GM06990 (cell line): Measurements from ENCODE around the gene TEX10.

ENCODE experiments used
- DNase-seq: peaks from one replicate; pipeline ENCODE4 v3.0.0-alpha.2; 2011; ENCODE audit not compliant: insufficient read length; ENCODE audit errors: extremely low read depth
- H3K27me3 ChIP-seq: replicated peaks from 2 replicates; pipeline ENCODE4 v1.6.0; 2011; ENCODE audit warnings: low read length; ENCODE audit not compliant: control insufficient read depth, insufficient read depth
- H3K36me3 ChIP-seq: 2 replicates; pipeline ENCODE4 v1.5.1; 2011; ENCODE audit warnings: low read length; ENCODE audit not compliant: control insufficient read depth, insufficient read depth
- H3K4me3 ChIP-seq: replicated peaks from 2 replicates; pipeline ENCODE4 v1.5.1; 2011; ENCODE audit warnings: low read depth, mild to moderate bottlenecking, control low read depth, low read length
- CTCF ChIP-seq: IDR thresholded peaks from 2 replicates; pipeline ENCODE4 v1.5.1; 2011; ENCODE audit warnings: low read length, control low read depth, mild to moderate bottlenecking, inconsistent platforms; ENCODE audit not compliant: insufficient read depth, poor library complexity, severe bottlenecking

Gene TEX10

GRCh38 chr9:100315561-100315960, 37.2 kb downstream of the TEX10 start:
- Histone ChIP-seq H3K4me3 (no peak overlapping the region), H3K27me3 (no peaks in the 10 kb centered on the region), H3K36me3 (no peaks in the 10 kb centered on the region; the same call in none of the 2 replicates)
- DNase-seq = no peak
- TF ChIP-seq CTCF = no peak

DNA sequence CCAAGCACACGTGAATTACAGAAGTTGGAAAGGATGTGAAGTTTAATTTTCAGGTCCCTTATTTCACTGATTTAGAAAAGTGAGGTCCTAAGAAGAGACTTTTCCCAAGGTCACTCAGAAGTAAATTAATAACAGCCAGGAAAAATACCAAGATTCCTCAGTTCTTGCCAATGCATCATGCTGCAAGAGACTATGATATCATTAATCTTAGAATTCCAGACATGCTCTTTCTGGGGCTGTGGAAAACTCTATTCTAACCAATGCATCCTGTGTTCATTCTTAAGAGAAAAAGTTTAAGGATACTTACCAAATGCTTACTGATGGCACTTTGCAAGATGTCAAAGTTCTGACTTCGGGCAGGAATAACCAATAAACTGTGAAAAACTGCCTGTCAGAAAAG, 42.8 kb downstream of the TEX10 start:
- TF ChIP-seq CTCF = no peak
- Histone ChIP-seq H3K27me3 (no peaks in the 10 kb centered on the region), H3K36me3 (no peaks in the 10 kb centered on the region; the same call in none of the 2 replicates), H3K4me3 (no peak overlapping the region)
- no peak for DNase-seq

DNA sequence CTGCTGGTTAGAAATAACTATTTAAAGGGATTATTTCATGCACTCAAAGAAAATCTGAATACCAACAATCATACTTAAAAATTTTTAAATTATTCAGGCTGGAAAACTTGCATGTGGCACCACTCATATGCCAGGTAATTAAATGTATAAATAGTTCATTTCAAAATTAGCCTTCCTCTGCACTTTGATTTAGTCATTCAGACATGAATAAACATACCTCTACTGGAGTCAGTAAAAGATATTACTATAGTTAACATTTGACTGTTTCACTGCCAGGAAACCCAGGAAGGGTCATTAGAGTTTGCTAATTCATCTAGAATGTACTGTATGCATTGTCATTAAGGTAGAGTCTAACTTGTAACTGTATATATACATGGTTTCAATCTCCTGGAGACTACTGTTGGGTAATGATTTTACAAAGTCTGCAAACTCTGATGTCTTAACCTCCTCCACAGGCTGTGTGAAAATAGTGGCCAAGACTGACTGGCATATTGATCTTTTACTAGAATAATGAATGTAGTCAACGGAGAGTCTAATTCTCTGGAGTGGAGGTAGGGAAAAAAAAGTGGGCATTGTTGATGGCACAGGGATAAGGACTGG, 43.7 kb downstream of the TEX10 start:
- no peak for DNase-seq
- H3K4me3 ChIP-seq = no peak overlapping the region
- no peak for TF ChIP-seq CTCF
- H3K36me3 ChIP-seq = no peaks in the 10 kb centered on the region; the same call in none of the 2 replicates
- no peaks in the 10 kb centered on the region for H3K27me3 ChIP-seq

- no peak for DNase-seq
- no peaks in the 10 kb centered on the region for H3K27me3 ChIP-seq
- TF ChIP-seq CTCF = no peak
- H3K4me3 ChIP-seq = no peak overlapping the region
- H3K36me3 ChIP-seq = peaks cover under 1% of the 10 kb centered on the region
These were observed 45.7 kb downstream of the TEX10 start for GRCh38 chr9:100307080-100307479.

DNA sequence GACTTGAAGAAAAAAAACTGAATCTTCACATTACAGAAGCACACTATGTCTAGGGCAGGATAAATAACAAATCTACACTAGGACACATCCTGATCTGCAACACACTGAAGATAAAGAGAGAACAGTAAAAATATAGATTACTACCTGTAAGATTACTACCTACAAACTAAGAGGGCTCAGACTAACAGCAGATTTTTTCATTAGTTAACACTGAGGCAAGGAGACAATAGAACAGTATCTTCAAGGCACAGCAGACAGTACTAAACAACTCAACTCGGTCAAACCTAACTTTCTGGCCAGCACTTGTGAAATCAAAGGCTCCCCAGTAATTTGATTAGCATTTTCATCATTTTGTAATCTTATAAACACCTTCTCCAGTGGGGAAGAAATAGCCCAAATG, 46.5 kb downstream of the TEX10 start:
- no peak for DNase-seq
- no peaks in the 10 kb centered on the region for H3K27me3 ChIP-seq
- TF ChIP-seq CTCF = no peak
- H3K4me3 ChIP-seq = no peak overlapping the region
- H3K36me3 ChIP-seq = peaks cover 2% of the 10 kb centered on the region

DNA sequence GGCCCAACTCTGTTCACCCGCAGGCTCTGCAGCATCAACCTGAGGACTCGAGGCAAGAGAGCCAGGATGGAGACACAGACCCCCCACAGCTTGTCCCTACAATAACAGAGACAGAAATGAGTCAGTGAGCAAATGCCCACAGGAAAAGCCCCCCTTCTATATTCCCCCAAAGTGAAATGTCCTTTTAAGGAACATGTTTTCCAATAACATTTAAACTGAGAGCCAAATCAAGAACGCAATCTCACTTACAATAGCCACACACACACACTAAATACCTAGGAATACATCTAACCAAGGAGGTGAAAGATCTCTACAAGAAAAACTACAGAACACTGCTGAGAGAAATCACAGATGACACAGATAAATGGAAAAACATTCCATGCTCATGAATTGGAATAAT, 49.0 kb downstream of the TEX10 start:
- no peak overlapping the region for H3K4me3 ChIP-seq
- TF ChIP-seq CTCF = no peak
- H3K36me3 ChIP-seq = peaks cover 5% of the 10 kb centered on the region
- DNase-seq = no peak
- H3K27me3 ChIP-seq = no peaks in the 10 kb centered on the region
